NCI-H2196 (cell line): ENCODE measurements around the gene VPS29.
A peak's percentile ranks its signal among the peaks of the same experiment; 100 is the strongest.
"Not testable (repeated sequence)": the region's sequence is repeated elsewhere in the genome, so short reads cannot be mapped to it uniquely, and the experiment has no call there.

Experiments used
- DNase-seq: peaks from one replicate; lab custom pipeline; 2025; ENCODE audit not compliant: unreplicated experiment; lab: John Stamatoyannopoulos, UW

The VPS29 gene

DNA sequence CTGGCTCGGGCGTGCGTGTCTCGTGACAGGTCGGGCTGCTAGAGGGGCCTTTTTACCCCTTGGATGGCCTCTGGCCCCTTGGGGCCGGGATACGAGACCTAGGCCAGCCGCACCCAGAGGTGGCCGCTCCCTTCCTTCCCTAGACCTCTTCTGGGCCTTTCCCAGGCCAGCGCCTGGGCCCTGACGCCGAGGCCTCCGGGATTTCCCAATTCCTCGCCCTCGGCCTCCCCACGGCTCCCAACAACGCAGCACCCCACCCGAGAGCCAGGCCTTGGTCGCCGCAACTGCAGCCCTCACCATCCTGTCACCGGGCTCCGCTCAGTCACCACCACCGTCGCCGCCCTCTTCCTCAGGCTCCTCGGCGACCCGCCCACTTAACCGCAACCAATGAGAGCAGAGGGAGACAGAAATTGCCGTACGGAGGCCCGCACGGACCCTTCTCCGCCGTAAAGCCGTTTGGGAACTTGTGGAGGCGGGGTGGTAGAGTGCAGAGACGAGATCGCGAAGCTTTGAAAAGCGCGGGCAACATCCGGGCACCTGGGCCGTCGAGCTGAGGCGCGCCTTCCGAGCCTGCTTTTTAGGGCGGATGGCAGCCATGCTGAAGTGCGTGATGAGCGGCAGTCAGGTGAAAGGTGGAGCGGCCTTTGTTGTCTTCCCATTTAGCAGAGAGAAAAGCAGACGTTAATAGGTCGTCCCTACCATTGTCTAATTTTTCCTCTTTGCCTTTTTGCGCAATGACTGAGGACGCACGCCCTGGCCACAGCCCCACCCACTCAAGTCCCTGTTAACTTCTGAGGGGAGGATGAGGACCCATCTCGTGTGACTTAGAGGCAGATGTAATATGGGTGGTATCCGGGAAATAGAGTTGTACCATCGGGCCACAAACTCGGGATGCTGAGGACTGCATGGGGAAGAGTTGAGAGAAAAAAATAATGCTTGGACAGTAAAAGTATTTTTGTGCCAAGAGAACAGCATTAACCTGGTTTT lies at the start of gene VPS29, which contains the start of gene RAD9B:
Gene VPS29, minus strand, starts transcription at position 360 of the 987 bp plus-strand sequence. Its CDS starts 60 bp downstream, at position 300.
Gene RAD9B, plus strand, starts transcription at position 580 of the 987 bp plus-strand sequence. Its CDS starts 7 bp downstream, at position 587.
- peak; percentile 98 for DNase-seq

DNA sequence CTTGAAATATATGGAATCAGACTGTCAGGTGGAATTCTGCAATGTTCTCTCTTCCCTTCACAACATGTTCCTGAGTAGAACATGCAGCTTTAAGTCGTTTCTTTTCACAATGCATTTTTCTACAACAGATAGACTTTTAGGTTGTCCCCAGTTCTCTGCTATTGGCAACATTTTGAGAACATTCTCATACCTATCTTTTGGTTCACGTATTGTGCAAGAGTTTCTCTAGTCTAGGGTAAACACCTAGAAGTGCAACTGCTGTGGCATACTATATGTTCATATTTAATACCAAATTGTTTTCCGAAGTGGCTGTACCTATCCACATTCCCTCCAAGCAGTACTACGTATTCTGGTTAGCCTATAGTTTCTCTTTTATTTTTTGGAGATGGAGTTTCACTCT lies 49.1 kb upstream of the VPS29 start:
- DNase-seq, result no peak

DNA sequence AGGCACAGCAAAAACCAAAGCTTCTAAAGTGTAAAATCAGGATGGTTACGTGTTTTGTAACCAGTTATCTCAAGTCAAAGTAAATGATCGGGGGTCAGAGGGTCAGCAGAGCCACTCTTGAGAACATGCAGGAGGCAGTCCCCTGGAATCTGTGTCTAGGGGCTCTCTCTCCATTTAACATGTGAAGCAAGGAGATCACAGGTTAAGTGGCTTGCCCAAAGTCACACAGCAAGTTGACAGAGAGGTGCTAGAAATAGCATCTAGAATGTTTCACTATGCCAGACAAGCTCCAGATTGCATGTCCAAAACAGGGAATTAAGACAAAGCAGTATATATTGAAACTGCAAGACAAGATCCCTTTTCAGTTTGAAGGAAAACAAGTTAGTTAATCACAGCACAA lies 47.8 kb upstream of the VPS29 start:
- DNase-seq, result no peak

DNA sequence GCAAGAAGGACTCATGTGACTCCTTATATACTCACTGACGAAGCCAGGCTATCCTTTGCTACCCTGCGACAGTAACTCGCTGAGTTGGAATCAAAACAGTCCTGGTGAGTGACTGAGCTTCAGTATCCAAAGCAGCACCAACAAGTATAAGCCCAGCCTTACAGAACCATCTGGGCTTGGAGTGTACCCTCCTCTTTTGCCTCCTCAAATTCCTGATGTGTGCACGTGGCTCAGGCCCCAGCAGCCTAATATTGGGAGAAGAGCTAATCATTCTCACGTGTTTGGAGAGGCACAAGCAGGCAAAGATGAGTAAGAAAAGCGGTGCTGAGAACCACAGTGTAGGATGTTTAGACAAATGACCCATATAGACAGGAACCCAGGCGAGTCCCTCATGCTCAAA lies 46.8 kb upstream of the VPS29 start:
- no peak for DNase-seq

DNA sequence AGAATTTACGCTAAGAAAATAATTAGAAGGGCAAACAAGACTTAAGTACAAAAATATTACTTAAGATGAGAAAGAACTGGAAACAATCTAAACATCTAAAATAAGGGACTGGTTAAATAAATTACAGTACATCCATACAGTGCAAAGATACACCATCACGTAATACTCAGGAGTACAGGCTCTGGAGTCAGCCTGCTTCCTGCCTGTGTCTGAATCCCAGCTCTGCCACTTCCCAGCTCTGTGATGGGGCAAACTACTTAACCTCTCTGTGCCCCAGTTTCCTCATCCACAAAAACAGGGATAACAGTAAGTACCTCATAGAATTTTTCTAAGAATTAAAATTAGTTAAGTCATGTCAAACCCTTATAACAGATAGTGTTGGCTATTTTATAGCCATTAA lies 45.2 kb upstream of the VPS29 start:
- DNase-seq, result no peak

DNA sequence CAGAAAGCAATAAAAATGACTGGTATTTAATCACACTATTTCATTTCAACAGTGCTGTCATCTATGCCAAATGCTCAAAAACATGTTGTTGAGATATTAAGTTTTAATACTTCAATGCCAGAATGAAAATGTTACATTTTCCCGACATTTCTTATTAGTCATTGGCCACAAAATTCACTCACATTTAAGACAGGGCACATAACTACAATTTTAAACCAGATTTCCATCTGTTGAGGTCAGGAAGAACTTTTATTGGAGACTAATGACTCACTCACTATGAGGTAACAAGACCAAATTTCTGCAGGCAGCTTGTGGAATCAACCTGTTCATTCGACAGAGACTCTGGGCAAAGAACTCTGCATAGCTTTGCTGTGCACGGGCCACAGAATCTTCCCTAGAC lies 44.4 kb upstream of the VPS29 start:
- DNase-seq, result peak; percentile 7

DNA sequence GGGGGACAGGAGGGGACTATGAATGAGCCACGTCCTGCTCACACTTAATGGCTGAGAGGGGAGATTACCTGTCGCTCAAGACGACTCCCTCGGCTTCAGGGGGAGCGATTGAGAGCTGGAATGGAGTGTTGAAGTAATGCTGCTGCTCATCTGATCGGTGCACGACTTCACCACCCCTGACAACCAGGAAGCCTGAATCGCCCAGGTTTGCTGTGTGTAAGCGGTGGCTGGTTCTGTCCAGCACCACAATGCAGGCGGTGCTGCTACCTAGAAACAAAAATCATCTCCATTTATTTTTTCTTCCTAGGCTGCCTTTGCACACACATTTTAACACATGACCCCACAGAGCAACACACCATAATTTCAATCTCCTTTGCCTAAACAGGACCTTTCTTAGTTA lies 43.9 kb upstream of the VPS29 start:
- DNase-seq, result no peak

DNA sequence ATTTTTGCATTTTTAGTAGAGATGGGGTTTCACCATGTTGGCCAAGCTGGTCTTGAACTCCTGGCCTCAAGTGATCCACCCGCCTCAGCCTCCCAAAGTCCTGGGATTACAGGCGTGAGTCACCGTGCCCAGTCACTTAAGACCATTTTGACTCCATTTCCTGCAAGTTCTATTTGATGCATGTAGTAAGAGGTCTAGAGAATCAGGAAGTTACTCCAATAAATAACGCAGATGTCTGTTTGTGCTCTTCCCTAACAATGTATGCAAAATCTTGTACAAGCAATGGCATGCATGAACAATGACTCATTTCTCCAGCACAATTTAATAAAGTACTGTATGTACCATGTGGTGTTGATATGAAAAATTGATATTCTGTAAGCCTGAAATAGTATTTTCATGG lies 43.3 kb upstream of the VPS29 start:
- DNase-seq, result not testable (repeated sequence)

DNA sequence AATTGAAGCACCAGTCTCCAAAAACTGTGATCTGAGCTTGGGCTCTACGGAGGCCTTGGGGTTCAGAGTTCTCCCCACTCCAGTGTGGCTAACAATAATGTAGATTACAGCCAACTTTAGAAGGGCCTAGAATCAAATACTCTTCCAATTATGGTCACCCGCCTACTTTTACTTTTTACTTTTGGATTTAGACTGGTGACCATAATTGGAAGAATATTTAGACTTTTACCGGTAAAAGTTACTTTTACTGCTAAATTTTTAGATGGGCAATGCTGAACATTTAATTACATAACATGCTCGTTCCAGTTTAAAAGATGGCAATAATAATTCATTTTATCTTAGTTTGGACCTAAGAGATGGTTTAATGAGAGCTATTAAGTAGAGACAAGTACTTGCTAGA lies 42.1 kb upstream of the VPS29 start:
- no peak for DNase-seq

DNA sequence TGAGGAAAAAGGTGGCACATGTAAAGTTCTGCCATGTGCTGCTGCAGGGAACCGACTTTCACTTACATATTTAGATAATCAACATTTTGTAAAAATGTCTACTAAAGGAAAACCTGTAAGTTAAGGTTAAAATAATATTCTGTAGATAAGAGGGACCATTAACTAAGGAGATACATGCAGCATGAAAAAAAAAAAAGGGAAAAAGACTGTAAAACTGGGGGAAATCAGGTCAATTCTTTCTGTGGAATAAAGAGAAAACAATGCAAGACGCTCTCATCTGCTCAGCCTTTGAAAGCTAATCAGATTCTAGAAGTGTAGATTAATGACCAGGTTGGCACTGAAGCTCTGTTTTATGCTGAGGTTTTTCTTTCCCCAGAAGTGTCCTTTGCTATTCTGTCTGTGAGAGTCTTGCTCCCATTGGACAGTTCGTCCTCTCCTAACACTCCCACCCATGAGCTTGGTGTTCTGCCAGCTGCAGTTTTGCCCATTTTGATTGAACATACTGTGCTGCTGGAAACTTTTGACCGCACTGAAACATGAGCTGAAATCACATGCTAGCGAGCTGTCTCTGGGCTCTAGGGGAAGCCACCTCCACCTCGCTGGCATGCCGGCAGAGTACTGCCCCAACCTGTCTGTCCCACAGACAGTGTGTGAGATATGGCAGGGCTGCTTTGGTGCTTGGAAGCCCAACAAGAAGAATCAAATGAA lies 41.5 kb upstream of the VPS29 start:
- peak; percentile 87 for DNase-seq

DNA sequence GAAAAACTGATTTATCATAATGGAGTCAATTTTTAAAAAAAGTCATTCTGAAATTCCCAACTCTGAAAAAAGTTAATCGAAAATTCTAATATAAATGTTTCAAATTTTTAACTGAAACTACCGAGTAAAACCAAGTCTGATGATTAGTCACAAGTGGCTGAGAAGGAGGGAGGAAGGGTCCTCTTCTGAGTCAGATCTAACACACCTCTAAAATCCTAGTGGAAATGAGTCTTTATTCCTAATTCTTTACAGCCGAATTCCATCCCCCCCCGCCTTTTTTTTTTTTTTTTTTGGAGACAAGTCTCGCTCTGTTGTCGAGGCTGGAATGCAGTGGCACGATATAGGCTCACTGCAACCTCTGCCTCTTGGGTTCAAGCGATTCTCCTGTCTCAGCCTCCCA lies 38.1 kb upstream of the VPS29 start:
- DNase-seq, result no peak

DNA sequence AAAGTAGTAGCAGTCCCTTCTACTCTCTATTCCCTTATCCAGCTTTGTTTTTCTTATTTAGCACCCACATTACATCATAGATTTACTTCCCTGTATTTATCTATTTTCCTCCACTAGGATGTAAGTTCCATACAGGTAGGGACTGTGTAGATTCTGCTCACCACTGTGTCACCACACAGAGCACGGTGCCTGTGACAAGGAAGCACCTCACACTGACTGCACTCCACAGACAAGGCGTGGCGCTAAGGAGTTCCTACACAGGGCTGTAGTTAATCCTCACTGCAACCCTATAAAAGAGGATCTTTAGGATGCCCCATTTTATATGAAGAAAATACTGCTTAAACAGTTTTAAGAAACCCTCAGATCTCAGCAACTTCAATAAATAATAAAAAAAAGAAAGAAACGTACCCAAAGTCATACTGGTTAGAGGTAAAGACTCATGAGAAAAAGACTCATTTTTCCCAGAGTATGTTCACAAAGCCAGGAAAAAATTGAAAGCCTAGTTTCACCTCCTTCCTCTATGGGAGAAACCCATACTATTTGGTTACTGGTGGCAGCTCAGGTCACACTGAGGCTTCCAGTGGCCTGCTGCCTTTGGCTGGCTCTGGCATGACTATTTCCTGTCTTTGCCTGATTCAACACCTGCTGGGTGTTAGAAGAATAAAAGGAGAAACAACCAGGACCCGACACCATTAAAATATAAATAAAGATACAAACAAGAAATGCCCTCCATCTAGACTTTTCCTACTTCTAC lies 37.1 kb upstream of the VPS29 start:
- DNase-seq, result no peak

DNA sequence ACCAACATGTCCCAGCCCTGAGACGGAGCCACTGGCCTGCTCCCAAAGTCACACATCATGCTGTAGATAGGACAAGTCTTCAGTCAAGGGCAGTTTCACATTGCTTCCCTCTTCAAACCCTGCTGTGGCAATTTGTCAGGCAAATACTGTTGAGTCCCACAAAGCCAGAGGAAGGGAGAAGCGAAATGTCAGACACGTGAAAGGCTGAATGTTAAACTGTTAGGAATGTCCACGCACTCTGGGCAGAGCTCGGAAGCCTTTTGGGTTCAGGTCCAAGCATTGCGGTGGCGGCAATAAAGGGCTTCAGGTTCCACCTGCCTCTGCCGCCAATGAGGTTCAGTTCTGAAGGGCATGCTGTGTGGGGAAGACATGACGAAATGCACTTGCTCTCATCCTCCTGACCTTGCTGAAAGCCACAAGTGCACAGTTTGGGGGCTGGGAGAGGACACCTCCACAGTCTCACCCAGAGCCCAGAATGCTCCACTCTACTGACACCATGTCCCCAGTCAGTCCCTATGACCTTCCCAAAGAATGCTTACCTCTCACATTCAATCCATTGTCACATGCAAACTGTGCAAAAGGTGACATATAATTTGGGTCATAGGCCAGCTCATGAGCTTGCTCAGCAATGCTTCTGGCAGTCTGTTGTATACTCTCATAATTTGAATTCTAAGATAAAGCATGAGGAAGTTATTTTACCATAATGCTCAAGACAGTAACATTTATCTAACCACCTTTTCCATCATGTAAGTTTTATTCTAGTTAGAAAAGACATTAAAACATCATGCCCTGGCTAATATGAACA lies 35.9 kb upstream of the VPS29 start:
- peak; percentile 88 for DNase-seq

DNA sequence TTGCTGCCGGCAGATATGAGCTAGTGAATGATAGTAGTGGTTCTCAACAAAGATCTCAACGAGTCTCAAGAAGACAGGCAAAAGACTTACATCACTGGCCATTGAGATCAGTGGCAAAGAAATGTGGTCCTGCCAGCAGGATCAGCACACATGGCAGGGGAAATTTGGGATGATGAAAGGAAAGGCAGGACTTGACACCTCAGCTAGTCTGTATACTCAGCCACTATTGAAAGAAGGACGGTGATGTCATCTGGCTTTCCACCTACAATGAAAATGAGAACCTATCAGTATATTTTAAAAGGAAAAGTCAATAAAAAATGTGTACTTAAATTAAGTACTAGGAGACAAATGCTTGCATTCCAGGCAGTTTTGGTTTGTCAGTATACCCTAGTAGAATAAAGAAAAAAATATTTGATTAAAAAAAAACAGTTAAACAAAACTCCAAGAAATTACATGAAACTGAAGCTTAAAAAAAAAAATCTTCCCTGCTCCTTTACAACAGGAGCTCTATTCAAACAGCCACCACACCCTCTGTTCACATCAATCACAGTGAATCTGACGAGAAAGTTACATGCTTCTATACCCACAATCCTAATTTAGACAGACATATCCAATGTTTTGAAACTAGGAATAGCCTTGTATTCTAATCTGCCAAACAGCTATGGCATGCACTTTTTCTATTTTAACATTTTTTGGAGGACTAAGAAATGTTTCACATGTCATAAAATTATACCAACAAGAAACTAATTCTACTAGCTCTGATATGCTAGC lies 35.1 kb upstream of the VPS29 start:
- peak; percentile 24 for DNase-seq

DNA sequence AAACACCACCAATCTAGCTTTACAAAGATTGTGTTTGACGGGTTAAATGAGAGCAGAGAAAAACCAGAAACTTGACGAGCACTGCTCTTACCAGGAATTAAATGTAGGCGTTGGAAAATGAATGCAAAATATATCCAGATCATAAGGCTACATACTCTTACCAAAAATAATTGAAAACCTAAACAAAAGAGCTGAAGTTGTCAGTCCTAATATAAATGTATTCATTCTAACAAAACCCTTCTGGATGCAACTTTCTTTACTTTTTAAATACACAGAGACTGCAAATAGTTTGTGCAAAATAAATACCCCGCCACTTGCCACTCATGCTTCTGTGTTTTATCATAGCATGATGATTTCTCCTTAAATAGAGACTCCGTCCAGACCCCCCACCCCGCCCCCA lies 32.9 kb upstream of the VPS29 start:
- DNase-seq, result no peak

DNA sequence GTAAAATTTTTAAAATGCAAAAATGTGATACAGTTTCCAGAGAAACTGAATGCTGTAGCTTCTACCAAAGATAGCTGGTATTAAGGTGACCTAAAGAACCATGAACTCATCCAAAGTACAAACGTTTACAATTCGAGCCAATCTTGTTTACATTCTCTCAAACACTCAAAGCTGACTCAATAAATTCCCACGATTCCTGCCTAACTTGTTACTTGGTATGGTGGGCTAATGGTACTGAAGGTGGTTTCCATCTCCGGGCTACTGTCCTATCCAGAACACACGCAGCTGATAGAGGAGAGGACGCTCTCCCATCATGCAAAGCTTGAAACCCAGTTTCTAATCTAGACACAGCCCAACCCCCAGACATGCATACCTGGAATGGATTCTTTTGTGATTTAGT lies 31.7 kb upstream of the VPS29 start:
- no peak for DNase-seq

DNA sequence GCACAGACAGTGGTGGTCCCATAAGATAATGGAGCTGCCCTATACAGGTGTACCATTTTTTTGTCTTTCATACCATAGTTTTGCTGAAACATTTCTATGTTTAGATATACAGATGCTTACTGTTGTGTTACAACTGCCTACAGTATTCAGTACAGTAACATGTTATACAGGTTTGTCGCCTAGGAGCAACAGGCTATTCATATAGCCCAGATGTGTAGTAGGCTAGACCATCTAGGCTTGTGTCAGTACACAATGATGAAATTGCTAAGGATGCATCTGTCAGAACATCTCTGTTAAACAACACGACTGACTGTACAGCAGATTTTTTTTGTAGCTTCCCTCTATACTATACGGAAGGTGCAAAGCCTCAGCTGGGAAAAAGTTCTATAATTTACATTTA lies 30.7 kb upstream of the VPS29 start:
- no peak for DNase-seq

DNA sequence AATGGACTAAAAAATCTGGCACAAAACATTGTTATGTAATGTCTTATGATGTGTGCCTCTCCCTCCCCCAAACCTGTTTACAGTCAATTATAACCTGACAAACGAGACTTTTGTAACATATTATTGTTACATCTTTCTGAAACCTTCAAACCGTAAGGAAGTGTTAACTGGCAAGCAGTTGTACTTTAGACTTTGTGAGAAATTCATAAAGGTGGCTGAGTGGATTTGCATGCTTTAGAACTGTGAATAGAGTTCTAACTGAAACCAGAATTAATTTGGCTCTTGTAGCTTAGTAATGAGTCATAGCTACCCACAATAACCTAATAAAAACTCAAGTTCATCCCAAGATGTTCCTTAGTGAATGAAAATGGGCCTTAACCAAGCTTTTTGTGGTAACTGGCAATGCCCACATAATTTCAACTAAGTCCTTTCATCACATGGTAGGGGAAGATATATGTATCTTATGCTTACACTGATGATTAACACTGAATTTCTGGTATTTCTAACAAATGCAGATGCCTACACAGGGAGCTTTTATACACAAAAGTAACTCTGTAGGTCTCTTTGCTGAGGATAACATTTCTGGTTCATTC lies 29.9 kb upstream of the VPS29 start:
- peak; percentile 34 for DNase-seq

DNA sequence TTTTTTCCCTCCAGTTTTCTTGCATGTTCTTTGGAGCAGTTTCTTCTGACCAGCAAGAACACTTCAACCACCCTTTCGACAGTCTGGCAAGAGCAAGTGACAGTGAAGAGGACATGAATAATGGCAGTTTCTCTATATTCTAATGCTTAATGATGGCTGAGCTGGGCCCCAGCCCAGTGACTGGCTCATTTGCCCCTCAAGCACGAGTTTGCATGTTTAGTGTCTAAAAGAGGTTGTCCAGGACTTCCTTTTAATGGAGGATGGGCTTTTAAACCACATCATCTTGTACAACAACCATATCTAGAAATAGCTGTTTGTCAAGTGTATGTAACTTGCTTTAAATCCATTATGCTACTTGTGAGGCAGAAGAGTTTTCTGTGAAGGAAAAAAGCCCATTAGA lies 28.6 kb upstream of the VPS29 start:
- no peak for DNase-seq
